ENCODE results near the gene INAVA.

- TF ChIP-seq FOXJ3 (CRISPR knock-in tag; IDR thresholded peaks at IDR 0.05; ENCODE audit: borderline replicate concordance) (no peak), TCF7 (CRISPR knock-in tag; IDR thresholded peaks at IDR 0.05; ENCODE audit: low read depth) (no peak)
Measured at GRCh38 chr1:200849430-200849829, 45.3 kb upstream of the INAVA start.

All from WTC11 (cell line).